GM18499 (cell line): ENCODE data around the gene RRAS2.
"Not testable (repeated sequence)": the region's sequence is repeated elsewhere in the genome, so short reads cannot be mapped to it uniquely, and the experiment has no call there.

ENCODE experiments used
- ATAC-seq: cut with Tn5 transposase; IDR thresholded peaks from one replicate; pipeline ENCODE4 v1.9.1; 2021; ENCODE audit warnings: moderate number of reproducible peaks; ENCODE audit not compliant: insufficient read depth, unreplicated experiment

RRAS2 gene

GRCh38 chr11:14310679-14311078 is 48.3 kb downstream of the RRAS2 start:
- no peak for ATAC-seq

DNA sequence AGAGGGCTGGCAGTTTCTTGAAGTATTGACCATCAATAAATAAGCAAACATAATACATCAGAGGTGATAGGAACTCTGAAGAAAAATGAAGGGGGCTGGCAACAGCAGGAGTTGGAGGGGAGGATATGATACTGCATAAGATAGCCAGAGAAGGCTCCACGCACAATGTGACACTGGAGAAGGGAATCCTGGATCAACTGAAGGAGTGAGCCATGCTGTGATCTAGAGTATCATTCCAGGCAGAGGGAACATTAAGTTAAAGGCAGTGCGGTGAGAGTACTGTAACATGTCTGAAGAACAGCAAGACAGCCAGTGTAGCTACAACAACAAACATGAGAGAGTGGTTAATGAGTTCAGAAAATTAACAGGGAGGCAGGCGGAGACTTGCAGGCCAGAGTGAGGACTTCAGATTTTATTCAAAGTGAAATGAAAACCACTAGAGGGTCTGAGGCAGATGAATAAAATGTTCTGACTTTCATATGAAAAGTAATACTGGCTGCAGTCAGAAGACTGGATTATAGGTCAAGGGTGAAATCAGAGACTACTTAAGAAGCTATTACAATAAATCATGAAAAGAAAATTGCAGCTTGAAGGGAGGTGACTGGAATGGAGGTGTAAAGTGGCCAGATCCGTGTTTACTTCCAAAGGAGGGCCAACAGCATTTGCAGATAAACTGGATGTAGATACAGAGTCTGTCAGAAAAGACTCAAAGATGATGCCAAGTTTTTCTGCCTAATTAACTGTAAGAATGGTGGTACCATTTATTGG is 49.4 kb downstream of the RRAS2 start:
- no peak for ATAC-seq

- ATAC-seq, result peak; percentile 44
Measured at GRCh38 chr11:14308897-14309387, 50.0 kb downstream of the RRAS2 start.

GRCh38 chr11:14308114-14308896 is 50.7 kb downstream of the RRAS2 start:
- no peak for ATAC-seq

- ATAC-seq, result no peak
Measured at GRCh38 chr11:14306481-14306880, 52.5 kb downstream of the RRAS2 start.

DNA sequence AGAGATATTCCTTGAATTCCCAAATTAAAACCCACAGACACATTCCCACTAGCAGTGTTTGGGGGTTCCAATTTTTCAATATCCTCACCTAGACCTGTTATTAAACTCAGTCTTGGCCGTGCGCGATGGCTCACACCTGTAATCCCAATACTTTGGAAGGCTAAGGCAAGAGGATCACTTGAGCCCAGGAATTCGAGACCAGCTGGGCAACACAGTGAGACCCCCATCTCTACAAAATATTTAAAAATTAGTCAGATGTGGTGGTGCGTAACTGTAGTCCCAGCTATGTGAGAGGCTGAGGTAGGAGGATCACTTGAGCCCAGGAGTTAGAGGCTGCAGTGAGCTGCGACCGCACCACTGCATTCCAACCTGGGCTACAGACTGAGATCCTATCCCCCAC is 53.3 kb downstream of the RRAS2 start:
- ATAC-seq, result no peak

DNA sequence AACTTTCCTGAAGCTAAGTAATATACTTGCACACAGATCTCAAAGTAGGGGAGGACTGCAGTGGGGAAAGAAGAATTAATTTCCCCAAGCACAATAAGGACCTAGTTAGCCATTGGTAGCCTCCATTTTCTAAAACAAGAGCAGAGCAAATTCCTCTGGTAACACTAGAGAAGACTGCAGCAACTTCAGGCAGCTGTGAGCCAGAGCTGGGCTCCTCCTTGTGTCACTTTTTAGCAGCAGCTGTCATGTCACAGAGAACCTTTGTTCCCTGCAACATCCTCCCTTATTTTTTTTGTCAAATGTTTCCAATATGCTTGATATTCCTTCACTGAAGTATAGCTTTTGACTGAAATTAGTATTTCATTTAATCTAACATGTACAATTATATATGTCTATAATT is 54.4 kb downstream of the RRAS2 start:
- ATAC-seq, result no peak

GRCh38 chr11:14300661-14301304 is 58.2 kb downstream of the RRAS2 start:
- peak; percentile 60 for ATAC-seq

GRCh38 chr11:14299921-14300320 is 59.1 kb downstream of the RRAS2 start:
- ATAC-seq, result no peak

DNA sequence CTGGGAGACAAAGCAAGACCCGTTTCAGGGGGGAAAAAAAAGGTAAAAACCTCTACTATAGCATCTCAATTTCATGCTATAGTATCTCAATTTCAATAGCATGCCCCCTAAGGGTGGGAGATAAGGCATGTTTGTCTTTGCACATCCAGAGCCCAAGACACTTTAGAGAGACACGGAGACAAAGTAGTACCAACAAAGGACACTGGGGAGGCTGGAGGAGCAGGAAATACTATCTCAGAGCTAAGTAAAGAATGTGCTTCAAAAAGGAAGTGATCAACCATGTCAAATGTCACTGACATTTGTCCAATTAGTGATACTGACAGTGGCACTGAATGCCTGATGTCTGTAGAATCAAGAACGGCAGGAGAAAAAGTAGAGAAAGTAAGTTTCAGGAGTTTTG is 68.6 kb downstream of the RRAS2 start:
- no peak for ATAC-seq

GRCh38 chr11:14288189-14288935 is 70.6 kb downstream of the RRAS2 start:
- ATAC-seq, result no peak

DNA sequence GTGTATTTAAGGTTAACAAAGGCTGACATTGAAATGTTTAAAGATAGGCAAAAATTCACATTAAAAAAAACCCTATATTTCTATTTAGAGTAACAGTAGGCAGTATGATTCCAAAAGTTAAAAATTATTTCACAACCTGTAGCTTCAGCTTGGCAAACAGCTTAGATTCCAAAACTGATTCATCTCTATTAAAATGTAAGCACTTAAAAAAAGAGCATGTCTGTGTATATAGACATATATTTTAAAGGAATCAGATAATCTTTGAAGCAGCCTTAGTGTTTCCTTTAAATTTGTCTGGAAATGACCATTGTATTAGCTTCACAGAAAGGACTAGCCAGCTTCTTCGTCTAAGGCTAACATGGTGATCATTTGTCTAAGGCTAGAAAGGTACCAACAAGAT is 80.1 kb downstream of the RRAS2 start:
- ATAC-seq, result not testable (repeated sequence)

- no peak for ATAC-seq
Measured at GRCh38 chr11:14275076-14275475, 83.9 kb downstream of the RRAS2 start.

GRCh38 chr11:14273895-14274294 is 85.1 kb downstream of the RRAS2 start:
- no peak for ATAC-seq

DNA sequence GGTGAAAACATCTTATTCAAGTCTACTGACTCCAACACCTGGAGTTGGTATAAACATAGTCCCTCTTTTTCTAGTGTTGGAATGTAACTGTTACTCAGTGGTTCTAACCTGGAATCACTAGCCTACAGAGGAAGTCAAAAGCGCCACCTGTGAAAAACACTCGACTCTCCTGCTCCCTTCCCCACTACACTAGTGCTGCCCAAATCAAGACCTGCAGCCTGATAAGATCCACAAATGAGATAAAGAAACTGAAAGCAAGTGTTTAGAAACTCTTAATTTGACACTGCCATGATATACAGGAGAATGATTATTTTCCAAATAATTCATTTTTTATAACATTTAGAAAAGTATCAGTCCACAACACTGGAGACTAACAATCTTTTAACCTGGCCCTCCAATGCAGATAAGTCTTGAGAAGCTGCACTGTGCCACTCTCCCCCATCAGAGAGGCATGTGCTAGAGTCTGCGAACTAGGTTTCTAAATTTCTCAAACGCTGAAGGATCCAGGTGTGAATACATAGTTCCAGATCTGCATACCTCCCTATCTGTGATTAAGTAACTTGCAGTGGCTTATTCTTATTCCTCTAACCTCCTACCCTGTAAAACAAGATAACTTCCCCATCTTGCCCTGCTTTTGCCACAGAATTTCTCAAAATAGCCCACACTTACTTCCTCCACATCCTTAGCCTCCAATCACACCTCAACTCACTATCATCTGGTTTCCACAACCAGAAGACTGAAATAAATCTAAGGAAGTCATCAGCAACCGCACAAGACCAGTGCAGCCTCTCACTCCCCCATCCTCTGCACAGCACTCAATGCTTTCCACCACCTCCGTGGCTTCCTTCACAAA is 88.1 kb downstream of the RRAS2 start:
- ATAC-seq, result peak; percentile 40

- ATAC-seq, result no peak
Measured at GRCh38 chr11:14269692-14270573, 89.0 kb downstream of the RRAS2 start.

GRCh38 chr11:14267861-14268635 is 90.9 kb downstream of the RRAS2 start:
- ATAC-seq, result no peak

DNA sequence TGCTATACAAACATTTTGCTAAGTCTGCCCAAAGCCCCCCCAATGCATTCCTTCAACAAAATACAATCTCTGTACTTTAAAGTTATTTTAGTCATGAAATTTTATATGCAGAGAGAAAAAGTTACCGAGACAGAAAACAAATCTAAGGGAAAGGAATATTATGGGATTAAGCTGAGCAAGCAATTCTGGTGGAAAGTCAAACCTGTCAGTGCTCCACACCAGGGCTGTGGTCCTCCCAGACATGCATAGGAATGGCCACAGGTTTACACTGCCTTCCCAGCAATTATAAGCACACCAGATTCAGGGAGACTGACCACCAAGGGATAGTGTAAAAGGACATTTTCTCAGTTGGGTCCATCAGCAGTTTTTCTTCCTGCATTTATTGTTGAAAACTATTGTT is 92.4 kb downstream of the RRAS2 start:
- ATAC-seq, result no peak
